ENCODE results near the gene GLYATL3.
A peak's percentile ranks its signal among the peaks of the same experiment; 100 is the strongest.
"Not testable (repeated sequence)": the region's sequence is repeated elsewhere in the genome, so short reads cannot be mapped to it uniquely, and the experiment has no call there.

GLYATL3 gene
- total RNA-seq = 0 reads per million in 3 experiments

DNA sequence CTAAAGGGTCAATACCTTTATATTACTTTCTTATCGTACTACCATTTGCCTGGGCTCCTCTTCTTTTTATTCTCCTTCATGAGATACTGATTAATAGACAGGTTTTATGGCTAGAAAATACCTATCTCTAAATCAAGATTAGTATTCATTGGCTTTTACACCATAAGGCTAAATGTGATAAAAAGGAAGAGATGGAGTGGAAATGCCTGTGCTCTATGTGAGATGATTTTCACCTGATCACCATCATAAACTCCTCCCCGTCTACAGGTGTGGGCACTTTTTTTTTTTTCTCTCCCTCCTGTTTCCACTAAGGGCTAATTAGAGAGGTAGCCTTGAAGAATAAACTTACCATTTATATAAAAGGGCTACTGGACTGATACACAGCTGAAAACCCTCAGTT is at the start of gene GLYATL3:
Gene GLYATL3, plus strand, starts transcription at position 301 of the 400 bp plus-strand sequence. CDS start 12,068 bp downstream, outside the sequence.
- no peak for DNase-seq

DNA sequence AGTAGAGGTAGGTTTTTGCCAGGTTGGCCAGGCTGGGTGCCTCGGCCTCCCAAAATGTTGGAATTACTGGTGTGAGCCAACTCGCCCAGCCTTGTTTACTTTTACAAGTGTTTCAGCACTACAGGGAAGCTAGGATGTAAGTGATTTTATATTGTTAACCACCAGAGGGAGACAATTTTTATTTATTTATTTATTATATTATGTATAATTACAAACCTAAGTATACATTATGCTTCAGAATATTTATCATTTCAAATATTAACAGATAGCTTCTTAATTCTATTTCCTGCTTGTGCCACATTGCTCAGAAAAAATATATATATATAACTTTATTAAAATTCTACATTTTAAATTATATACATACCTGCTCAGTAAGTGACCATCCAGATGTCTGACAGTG is 46.5 kb upstream of the GLYATL3 start:
- no peak for DNase-seq

- DNase-seq = no peak
Measured at GRCh38 chr6:49454787-49455709, 44.7 kb upstream of the GLYATL3 start.

DNA sequence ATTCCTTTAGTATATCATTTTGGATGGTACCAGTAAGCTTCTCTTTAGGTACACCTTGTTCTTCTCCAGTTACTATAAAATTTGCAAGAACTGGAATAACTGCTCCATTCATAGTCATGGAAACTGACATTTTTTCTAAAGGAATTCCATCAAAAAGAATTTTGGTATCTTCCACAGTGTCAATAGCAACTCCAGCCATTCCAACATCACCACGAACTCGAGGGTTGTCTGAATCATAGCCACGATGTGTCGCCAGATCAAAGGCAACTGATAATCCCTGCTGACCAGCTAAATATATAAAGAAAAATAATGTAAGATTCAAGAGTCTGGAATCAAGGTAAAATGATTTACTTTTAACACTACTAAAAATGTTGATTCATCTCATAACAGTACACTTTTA is 42.0 kb upstream of the GLYATL3 start:
- no peak for DNase-seq

- DNase-seq = peak; percentile 9
Measured at GRCh38 chr6:49462071-49462470, 37.7 kb upstream of the GLYATL3 start.

- DNase-seq = no peak
Measured at GRCh38 chr6:49462599-49462926, 37.2 kb upstream of the GLYATL3 start.

DNA sequence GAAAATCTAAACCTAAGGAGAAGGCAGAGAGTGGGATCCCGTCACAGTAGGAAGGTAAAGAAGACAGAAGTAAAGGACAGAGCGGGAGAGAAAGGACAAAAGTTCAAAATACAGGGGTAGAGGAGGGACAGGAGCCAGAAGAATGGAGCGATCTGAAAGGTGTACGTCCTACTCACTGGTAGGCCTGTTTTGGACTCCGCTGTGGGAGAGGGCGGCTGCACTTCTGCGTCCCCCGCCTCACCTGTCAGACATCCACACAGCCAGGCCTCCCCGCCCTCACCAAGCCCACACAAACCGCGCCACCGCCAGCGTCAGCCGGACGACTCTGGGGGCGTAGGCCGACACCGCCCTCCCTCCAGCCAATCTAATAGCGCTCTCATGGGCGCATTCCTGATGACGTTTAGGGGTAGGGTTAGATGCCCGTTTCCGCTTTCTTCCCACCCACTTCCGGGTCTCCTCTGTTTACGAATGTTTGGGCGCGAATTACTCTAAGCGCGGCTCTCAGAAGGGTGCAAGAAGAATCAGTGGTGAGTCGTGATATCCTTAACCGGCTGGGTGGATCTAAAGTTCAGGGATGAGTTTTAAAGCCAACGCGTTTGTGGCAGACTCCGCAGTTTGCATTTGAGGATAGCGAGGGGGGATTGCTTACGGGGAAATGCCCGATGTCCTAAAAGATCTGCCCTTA is 36.7 kb upstream of the GLYATL3 start, which contains the start of the genes CENPQ and MMUT:
Gene CENPQ, plus strand, starts transcription at position 444 of the 685 bp plus-strand sequence. CDS start 6,807 bp downstream, outside the sequence.
Gene MMUT, minus strand, starts transcription at position 327 of the 685 bp plus-strand sequence. CDS start 3,787 bp downstream, outside the sequence.
- DNase-seq = peak; percentile 94

- no peak for DNase-seq
Measured at GRCh38 chr6:49463612-49463967, 36.1 kb upstream of the GLYATL3 start.

DNA sequence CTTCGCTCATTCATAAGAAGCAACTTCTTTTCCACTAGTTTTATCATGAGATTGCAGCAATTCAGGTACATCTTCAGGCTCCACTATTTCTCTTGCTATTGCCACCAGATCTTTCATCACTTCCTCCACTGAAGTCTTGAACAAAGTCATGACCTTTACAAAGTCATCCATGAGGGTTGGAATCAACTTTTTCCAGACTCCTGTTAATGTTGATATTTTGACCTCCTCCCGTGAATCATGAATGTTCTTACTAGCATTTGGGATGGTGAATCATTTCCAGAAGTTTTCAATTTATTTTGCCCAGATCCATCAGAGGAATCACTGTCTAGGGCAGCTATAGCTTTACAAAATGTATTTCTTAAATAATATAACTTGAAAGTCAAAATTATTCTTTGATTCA is 35.0 kb upstream of the GLYATL3 start:
- no peak for DNase-seq

GRCh38 chr6:49468042-49468441 is 31.7 kb upstream of the GLYATL3 start:
- DNase-seq = no peak

GRCh38 chr6:49476564-49476963 is 23.2 kb upstream of the GLYATL3 start:
- not testable (repeated sequence) for DNase-seq

DNA sequence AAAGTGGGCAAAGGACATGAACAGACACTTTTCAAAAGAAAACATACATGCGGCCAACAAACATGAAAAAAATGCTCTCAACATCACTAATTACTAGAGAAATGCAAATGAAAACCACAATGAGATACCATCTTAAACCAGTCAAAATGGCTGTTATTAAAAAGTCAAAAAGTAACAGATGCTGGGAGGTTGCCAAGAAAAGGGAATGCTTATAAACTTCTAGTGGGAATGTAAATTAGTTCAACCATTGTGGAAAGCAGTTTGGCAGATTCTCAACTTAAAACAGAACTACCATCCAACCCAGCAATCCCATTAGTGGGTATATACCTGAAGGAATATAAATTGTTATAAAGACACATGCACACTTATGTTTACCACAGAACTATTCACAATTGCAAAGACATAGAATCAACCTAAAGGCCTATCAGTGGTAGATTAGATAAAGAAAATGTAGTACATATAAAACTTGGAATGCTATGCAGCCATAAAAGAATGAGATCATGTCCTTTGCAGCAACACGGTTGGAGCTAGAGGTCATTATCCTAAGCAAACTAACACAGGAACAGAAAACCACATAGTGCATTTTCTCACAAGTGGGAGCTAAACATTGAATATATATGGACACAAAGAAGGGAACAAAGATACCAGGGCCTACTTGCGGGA is 20.3 kb upstream of the GLYATL3 start:
- DNase-seq = no peak

GRCh38 chr6:49481846-49482245 is 17.9 kb upstream of the GLYATL3 start:
- not testable (repeated sequence) for DNase-seq

- not testable (repeated sequence) for DNase-seq
Measured at GRCh38 chr6:49483380-49483779, 16.3 kb upstream of the GLYATL3 start.

DNA sequence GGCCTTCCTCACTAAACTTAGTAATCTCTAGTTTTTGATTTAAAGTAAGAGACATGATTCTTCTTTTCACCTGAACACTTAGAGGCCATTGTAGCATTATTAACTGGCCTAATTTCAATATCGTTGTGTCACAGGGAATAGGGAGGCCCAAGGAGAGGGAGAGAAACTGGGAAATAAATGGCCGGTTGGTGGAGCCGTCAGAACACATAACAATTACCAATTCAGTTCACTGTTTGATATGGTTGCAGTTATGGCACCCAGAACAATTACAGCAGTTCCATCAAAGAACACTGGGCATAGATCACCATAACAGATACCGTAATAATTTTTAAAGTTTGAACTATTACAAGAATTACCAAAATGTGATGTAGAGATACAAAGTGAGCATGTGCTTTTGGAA is 9.1 kb upstream of the GLYATL3 start:
- DNase-seq = no peak

DNA sequence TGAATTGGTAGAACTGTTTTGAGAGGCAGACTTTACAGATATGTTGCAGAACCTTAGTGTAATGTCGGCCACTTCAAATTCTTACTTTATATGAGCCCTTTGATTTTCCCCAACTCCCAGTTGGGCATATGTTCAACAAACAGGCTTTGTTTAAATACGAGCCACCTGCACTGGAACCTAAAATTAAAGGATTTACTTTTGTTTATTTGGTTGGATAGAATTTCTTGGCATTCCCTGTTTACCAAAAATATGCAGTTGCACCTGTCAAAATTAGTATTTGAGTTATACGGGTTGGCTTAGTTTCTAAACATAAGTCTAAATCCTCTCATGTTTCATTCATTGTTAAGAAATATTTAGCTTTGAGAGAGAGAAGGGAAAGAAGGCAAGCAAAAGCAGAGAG is 2.4 kb upstream of the GLYATL3 start:
- no peak for DNase-seq

DNA sequence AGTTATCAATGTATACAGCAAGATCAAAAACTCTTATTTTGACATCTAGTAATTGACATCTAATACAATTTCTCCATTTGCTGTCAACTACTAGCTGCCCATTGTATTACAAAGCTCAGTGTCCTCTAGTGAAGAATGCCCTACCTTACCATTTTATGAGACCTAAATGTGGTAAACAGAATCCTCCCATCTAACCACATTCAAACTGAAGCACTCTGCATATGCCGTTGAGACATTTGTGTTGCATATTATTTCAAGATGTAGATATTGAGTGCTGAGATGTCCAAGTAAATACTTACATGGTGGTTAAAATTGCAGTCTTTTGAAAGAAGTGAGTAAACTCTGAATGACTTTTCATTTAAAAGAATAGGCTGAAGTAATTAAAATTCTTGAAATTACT is 597 bp upstream of the GLYATL3 start:
- no peak for DNase-seq

DNA sequence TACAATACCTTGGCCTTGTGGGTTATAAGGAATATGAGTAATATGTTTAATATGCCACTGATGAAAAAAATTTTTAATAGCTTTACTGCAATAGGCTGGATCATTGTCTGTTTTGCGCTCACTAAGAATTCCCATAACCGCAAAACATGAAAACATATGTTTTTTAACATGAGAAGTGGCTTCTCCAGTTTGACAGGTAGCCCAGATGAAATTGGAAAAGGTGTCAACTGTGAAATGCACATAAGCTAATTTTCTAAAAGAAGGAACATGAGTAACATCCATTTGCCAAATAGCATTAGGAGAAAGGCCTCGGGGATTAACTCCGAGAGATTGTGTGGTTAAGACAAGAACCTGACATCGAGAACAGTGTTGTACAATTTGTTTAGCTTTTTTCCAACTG is 4.9 kb downstream of the GLYATL3 start:
- DNase-seq = no peak

DNA sequence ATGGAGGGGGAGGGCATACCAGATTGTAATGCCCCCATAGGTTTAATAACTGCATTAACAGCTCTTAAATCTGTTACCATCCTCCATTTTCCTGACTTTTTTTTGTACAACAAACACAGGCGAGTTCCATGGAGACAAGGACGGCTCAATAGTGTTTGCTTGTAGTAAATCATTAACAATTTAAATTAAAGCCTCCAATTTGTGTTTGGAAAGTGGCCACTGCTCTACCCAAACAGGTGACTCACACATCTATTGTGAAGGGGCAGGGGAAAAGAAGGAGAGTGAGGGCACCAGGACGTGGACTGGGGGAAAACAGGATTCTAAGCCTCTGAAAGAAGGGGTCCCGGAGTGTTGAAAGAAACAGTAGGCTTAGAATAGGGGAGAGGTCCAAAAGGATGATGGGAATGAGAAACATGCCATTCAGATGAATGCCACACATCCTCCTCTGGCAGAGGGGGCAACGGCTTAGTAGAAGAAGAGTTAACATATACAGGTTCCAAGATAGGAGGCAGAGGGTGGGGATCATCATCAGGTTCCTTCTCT is 6.9 kb downstream of the GLYATL3 start:
- DNase-seq = no peak

GRCh38 chr6:49509342-49509741 is 9.6 kb downstream of the GLYATL3 start:
- no peak for DNase-seq

GRCh38 chr6:49513153-49513989 is 13.6 kb downstream of the GLYATL3 start:
- no peak for DNase-seq

Measured in central memory CD4-positive, alpha-beta T cell (primary cell).